Testis (tissue), 2 donors: ENCODE measurements around the gene NOVA1.

Source experiments
- CTCF ChIP-seq, 3 experiments: fragments of 450-650 bp in 2 of 3; fragments of 200-600 bp in 1 of 3; sonication (generic) in 1 of 3; IDR thresholded peaks; one replicate each; pipeline ENCODE4 v1.5.1; 2016 to 2019; ENCODE audit warnings: antibody characterized with exemption in 3 of 3, mild to moderate bottlenecking in 2 of 3, moderate library complexity in 1 of 3
- POLR2A ChIP-seq: fragments of 450-650 bp; IDR thresholded peaks from one replicate; pipeline ENCODE4 v1.6.1; 2017; ENCODE audit warnings: antibody characterized with exemption, mild to moderate bottlenecking, moderate library complexity

GRCh38 chr14:26594148-26594547 lies 3.7 kb downstream of the NOVA1 start:
- TF ChIP-seq CTCF (IDR thresholded peaks at IDR 0.05) (no peak), POLR2A (no peak)
